GM10248 (cell line): ENCODE measurements around the gene TES.

Experiments
- CTCF ChIA-PET: fragments of 300-600 bp; sonication (Branson Sonifier 250); formaldehyde crosslinking; extraction: SDS; loops from one replicate; lab custom pipeline; 2021; ENCODE audit warnings: antibody characterized with exemption; lab: Yijun Ruan, JAX
- POLR2A ChIA-PET: fragments of 350-650 bp; sonication (Branson Sonifier 250); formaldehyde crosslinking; extraction: SDS; loops from one replicate; lab custom pipeline; 2020; ENCODE audit warnings: antibody characterized with exemption; lab: Yijun Ruan, JAX
- DNase-seq: peaks from one replicate; pipeline ENCODE4 v3.0.0; 2012; ENCODE audit errors: extremely low spot score
- TF ChIP-seq, protein P1 (sequence below): IDR thresholded peaks from 2 replicates; pipeline ENCODE4 v1.5.1; 2012; ENCODE audit warnings: mild to moderate bottlenecking, low read depth; ENCODE audit errors: extremely low read depth, missing control alignments, control extremely low read depth

TES gene

GRCh38 chr7:116196947-116197346 lies 13.4 kb upstream of the TES start:
- no peak for DNase-seq
- TF ChIP-seq, protein P1, sequence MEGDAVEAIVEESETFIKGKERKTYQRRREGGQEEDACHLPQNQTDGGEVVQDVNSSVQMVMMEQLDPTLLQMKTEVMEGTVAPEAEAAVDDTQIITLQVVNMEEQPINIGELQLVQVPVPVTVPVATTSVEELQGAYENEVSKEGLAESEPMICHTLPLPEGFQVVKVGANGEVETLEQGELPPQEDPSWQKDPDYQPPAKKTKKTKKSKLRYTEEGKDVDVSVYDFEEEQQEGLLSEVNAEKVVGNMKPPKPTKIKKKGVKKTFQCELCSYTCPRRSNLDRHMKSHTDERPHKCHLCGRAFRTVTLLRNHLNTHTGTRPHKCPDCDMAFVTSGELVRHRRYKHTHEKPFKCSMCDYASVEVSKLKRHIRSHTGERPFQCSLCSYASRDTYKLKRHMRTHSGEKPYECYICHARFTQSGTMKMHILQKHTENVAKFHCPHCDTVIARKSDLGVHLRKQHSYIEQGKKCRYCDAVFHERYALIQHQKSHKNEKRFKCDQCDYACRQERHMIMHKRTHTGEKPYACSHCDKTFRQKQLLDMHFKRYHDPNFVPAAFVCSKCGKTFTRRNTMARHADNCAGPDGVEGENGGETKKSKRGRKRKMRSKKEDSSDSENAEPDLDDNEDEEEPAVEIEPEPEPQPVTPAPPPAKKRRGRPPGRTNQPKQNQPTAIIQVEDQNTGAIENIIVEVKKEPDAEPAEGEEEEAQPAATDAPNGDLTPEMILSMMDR: no peak
- ChIA-PET POLR2A (no interaction called here), CTCF (interaction anchor here (1.5 to 2.1 kb wide), 3 partner anchors 10 to 22 kb away, joined by 3 to 7 read pairs (median 7); no protein-coding TSS in a partner anchor)

DNA sequence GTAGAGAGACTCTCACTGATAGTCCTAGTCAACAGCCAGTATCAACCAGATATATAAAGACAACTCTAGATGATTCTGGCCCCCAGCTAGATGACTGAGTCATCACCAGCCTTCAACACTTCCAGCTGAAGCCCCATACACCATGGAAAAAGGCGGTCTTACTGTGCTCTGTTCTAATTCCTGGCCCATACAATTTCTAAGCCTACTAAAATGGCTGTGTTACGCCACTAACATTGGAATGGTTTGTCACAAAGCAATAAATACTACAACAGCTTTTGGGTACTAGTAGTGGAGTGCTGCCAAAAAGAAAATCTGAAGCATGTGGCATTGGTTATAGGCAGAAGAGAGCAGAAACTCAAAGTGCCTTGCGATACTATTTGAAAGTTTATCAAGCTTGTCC lies 13.0 kb upstream of the TES start:
- ChIA-PET POLR2A (no interaction called here), CTCF (interaction anchor here (1.3 to 2.1 kb wide), 5 partner anchors 10 to 23 kb away, joined by 3 to 7 read pairs (median 4); no protein-coding TSS in a partner anchor)
- TF ChIP-seq, protein P1: no peak
- no peak for DNase-seq

- CTCF ChIA-PET: interaction anchor here (1.2 to 2.1 kb wide), 7 partner anchors 12 to 37 kb away, joined by 3 to 9 read pairs (median 7); no protein-coding TSS in a partner anchor
Measured at GRCh38 chr7:116198748-116199410, 11.5 kb upstream of the TES start.

DNA sequence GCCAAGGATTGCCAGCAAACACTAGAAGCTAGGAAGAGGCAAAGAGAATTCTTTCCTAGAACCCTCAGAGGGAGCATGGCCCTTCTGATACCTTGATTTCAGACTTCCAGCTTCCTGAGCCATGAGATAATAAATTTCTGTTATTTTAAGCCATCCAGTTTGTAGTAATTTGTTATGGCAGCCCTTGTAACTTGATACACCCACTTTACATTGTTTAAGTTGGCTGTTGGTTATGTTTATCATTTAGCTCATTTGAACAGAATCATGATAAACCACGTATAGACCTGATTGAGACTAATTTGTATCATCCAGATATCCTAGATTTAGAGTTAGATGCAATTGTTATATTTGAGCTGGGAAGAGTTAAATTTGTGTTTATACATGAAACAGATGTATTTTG lies 9.4 kb upstream of the TES start:
- CTCF ChIA-PET: interaction anchor here (1.2 to 2.0 kb wide), 6 partner anchors 10 to 390 kb away, joined by 3 to 9 read pairs (median 6); partner anchors contain the start of gene TES
- POLR2A ChIA-PET: no interaction called here
- no peak for DNase-seq
- TF ChIP-seq, protein P1: no peak

More at GRCh38 chr7:116198748-116199410, 11.5 kb upstream of the TES start:
- TF ChIP-seq, protein P1: no peak
- POLR2A ChIA-PET: no interaction called here
- no peak for DNase-seq

GRCh38 chr7:116206141-116206540 lies 4.2 kb upstream of the TES start:
- ChIA-PET POLR2A (no interaction called here), CTCF (interaction anchor here (1.0 to 3.0 kb wide), 5 partner anchors 11 to 35 kb away, joined by 4 to 15 read pairs (median 5); no protein-coding TSS in a partner anchor)
- DNase-seq: no peak
- TF ChIP-seq, protein P1: no peak

DNA sequence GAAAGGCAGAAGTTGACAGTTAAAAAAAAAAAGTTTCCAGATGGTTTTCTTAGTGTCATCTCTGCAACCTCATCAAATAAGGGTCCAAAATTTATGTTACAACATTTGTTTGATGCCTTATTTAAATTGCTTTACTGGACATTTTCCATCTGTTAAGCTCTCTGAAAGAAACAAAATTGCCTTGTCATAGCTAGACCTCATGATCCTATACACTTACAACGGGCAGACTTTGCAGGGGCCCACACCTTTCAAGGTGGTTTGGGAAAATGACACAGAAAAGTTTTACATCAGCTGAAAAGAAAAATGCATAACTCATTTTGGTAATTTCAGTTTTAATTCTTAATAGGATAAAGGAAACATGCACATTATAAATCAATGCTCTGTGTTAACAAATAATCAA lies 1.4 kb upstream of the TES start:
- ChIA-PET POLR2A (no interaction called here), CTCF (interaction anchor here (1.2 to 5.9 kb wide), 4 partner anchors 24 to 46 kb away, joined by 3 to 64 read pairs (median 5); no protein-coding TSS in a partner anchor)
- DNase-seq: no peak
- TF ChIP-seq, protein P1: no peak
